ENCODE measurements around the gene GABRP.

- TF ChIP-seq GATA2 (IDR thresholded peaks at IDR 0.05; ENCODE audit: low read depth, low read length) (no peak), GATA3 (IDR thresholded peaks at IDR 0.05; ENCODE audit: low read depth, low read length) (no peak)
Measured at GRCh38 chr5:170757182-170757601, 26.3 kb upstream of the GABRP start.
